H1 (cell line): Measurements from ENCODE around the gene NEGR1. TPM values are rescaled to one million over a fixed set of nuclear protein-coding genes. Genes with fewer than 3 reads are reported as not detected.
A peak's percentile ranks its signal among the peaks of the same experiment; 100 is the strongest.

Experiments
- HDAC2 ChIP-seq, 2 experiments: fragments of 300-600 bp in 1 of 2; sonication (generic) in 1 of 2; IDR thresholded peaks; 2 replicates each; pipeline ENCODE4 v1.6.1; 2011 to 2012; ENCODE audit warnings: low read depth in 2 of 2, low read length in 2 of 2, mild to moderate bottlenecking in 2 of 2, moderate library complexity in 2 of 2, borderline replicate concordance in 1 of 2, inconsistent platforms in 1 of 2
- RAD21 ChIP-seq, 2 experiments: IDR thresholded peaks in 1 of 2; conservative IDR thresholded peaks in 1 of 2; 2 replicates each; pipeline ENCODE4 v1.6.1; 2011; ENCODE audit warnings: low read depth in 2 of 2, low read length in 2 of 2, improper control_type of control experiment in 1 of 2, inconsistent platforms in 1 of 2, mild to moderate bottlenecking in 1 of 2, moderate library complexity in 1 of 2
- RNF2 ChIP-seq: fragments of 200-900, 300-1000 bp; sonication (generic); IDR thresholded peaks from 2 replicates; pipeline ENCODE4 v1.7.1; 2016; ENCODE audit warnings: borderline replicate concordance, low read depth, mild to moderate bottlenecking, antibody characterized with exemption, low read length; ENCODE audit not compliant: poor library complexity, severe bottlenecking; ENCODE audit errors: missing control alignments
- SIN3A ChIP-seq, 2 experiments: IDR thresholded peaks in 1 of 2; conservative IDR thresholded peaks in 1 of 2; 2 replicates each; pipeline ENCODE4 v1.6.1; 2011 to 2012; ENCODE audit warnings: low read length in 2 of 2, improper control_type of control experiment in 1 of 2, low read depth in 1 of 2, mild to moderate bottlenecking in 1 of 2
- TCF12 ChIP-seq: IDR thresholded peaks from 2 replicates; pipeline ENCODE4 v1.6.1; 2011; ENCODE audit warnings: low read depth, mild to moderate bottlenecking, low read length
- polyA plus RNA-seq, 7 experiments: library from polyadenylated mRNA; depleted of rRNA in 3 of 7; stranded (reverse) in 5 of 7; unstranded in 2 of 7; fragments of >200 nt in 5 of 7; fragments of 200-250 nt in 2 of 7; gene quantifications; 1 replicate in 5 of 7; 2 replicates in 1 of 7; 4 replicates in 1 of 7; pipeline versions ENCODE4 v1.2.1 to v1.2.3, GENCODE V29; 2011 to 2013; ENCODE audit warnings: missing spikeins in 2 of 7, mixed read lengths in 2 of 7
- total RNA-seq: library from RNA; stranded (reverse); fragmentation: NEBNext Ultra II Directional; extraction: Animal tissue kit (Norgen Biotek cat#: 25700); gene quantifications from 2 replicates; pipeline ENCODE4 v1.2.1, GENCODE V29; 2021
- TF ChIP-seq, protein P1 (sequence below): IDR thresholded peaks from 2 replicates; pipeline ENCODE4 v1.6.1; 2011; ENCODE audit warnings: low read length, improper control_type of control experiment
- TF ChIP-seq, protein P2 (sequence below), 3 experiments: IDR thresholded peaks; 1 replicate in 2 of 3; 2 replicates in 1 of 3; pipeline versions ENCODE4 v1.5.1 to v1.6.1; 2011; ENCODE audit warnings: low read length in 3 of 3, mild to moderate bottlenecking in 3 of 3, inconsistent platforms in 2 of 3, low read depth in 1 of 3, moderate library complexity in 1 of 3; ENCODE audit not compliant: insufficient read depth in 1 of 3; ENCODE audit errors: control extremely low read depth in 1 of 3

NEGR1 gene
- total and polyA plus RNA-seq, 2 of the 8 experiments (the other 6 are each of a cell fraction or from before 2014, with no cell fraction given): 0.71 to 1.3 TPM

DNA sequence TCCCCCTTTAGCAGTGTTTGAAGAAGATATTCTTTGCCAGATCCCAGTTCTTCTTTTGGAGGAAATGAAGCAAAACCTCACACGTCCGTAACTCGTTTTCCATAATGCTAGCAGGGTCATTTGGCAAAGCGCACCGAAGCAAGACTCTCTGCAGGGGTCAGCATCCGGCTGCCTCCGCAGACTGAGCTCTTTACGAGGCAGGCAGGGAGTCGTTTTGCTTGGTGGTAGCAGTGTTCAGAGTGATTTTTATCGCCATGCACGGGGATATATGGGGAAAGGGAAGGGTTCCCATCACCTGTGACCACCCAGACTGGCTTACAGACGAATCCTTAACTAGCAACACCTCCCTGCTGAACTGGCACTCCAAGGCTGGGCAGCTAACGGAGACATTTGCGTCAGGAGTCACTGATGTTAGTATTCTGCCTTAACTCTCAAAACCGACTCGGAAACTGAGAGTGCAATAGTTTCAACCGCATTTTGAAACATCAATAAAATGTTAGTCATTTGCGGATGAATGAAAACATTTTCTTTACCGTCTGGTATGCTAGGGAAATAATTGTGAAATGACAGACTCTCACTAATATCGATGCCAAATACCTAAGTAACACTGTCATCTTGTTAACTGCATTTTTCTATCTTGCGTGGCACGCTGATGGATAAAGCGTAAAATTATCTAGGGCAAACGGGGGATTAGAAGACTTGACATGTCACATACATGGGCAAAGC is 2.2 kb upstream of the NEGR1 start (continued):
- TF ChIP-seq, protein P1, sequence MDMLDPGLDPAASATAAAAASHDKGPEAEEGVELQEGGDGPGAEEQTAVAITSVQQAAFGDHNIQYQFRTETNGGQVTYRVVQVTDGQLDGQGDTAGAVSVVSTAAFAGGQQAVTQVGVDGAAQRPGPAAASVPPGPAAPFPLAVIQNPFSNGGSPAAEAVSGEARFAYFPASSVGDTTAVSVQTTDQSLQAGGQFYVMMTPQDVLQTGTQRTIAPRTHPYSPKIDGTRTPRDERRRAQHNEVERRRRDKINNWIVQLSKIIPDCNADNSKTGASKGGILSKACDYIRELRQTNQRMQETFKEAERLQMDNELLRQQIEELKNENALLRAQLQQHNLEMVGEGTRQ: no peak
- no peak for TF ChIP-seq HDAC2 (IDR thresholded peaks at IDR 0.05; ENCODE audit: borderline replicate concordance in 1 of 2, low read depth in 2 of 2, low read length in 2 of 2)
- no peak for TF ChIP-seq SIN3A (conservative IDR thresholded peaks at IDR 0.05 in 1 of 2, IDR thresholded peaks at IDR 0.05 in 1 of 2; ENCODE audit: low read depth in 1 of 2, low read length in 2 of 2)
- TF ChIP-seq TCF12: no peak
- TF ChIP-seq RAD21 (IDR thresholded peaks at IDR 0.05 in 1 of 2, conservative IDR thresholded peaks at IDR 0.05 in 1 of 2; ENCODE audit: low read depth in 2 of 2, low read length in 2 of 2): peak; percentile 49 to 52
- TF ChIP-seq RNF2: no peak
- TF ChIP-seq, protein P2, sequence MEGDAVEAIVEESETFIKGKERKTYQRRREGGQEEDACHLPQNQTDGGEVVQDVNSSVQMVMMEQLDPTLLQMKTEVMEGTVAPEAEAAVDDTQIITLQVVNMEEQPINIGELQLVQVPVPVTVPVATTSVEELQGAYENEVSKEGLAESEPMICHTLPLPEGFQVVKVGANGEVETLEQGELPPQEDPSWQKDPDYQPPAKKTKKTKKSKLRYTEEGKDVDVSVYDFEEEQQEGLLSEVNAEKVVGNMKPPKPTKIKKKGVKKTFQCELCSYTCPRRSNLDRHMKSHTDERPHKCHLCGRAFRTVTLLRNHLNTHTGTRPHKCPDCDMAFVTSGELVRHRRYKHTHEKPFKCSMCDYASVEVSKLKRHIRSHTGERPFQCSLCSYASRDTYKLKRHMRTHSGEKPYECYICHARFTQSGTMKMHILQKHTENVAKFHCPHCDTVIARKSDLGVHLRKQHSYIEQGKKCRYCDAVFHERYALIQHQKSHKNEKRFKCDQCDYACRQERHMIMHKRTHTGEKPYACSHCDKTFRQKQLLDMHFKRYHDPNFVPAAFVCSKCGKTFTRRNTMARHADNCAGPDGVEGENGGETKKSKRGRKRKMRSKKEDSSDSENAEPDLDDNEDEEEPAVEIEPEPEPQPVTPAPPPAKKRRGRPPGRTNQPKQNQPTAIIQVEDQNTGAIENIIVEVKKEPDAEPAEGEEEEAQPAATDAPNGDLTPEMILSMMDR (IDR thresholded peaks at IDR 0.05; ENCODE audit: control extremely low read depth in 1 of 3, insufficient read depth in 1 of 3, low read depth in 1 of 3, low read length in 3 of 3): peak in 2 of 3 experiments; percentile 6 to 21; a peak in 2 of 4 replicates
